ENCODE results near the gene IWS1. TPM values are rescaled to one million over a fixed set of nuclear protein-coding genes. Genes with fewer than 3 reads are reported as not detected.

IWS1 gene
- total and polyA plus RNA-seq, 2 experiments from 2014 or later: 45.9 to 47.8 TPM

GRCh38 chr2:127508023-127508630 is 18.2 kb downstream of the IWS1 start:
- Histone ChIP-seq H3K27ac (peak overlapping the region; percentile 44), H3K36me3 (replicated peaks; ENCODE audit: insufficient read depth, low read depth) (peaks cover 4% of the 10 kb centered on the region), H3K9me3 (ENCODE audit: low read depth) (no peaks in the 10 kb centered on the region), H3K4me1 (ENCODE audit: insufficient read depth) (peaks cover 9% of the 10 kb centered on the region), H3K9me2 (replicated peaks; ENCODE audit: insufficient read depth) (no peaks in the 10 kb centered on the region), H3K4me2 (peak overlapping the region; percentile 13), H4K20me1 (ENCODE audit: insufficient read depth, poor library complexity, severe bottlenecking) (peaks cover 59% of the 10 kb centered on the region), H3K4me3 (no peak overlapping the region), H2AFZ (no peak overlapping the region), H3K27me3 (no peaks in the 10 kb centered on the region), H3K79me2 (peaks cover 95% of the 10 kb centered on the region)
- 86% methylated on average over 4 of the region's 4 CpGs for WGBS (ENCODE audit: low lambda C conversion rate, missing lambda C conversion rate)
- TF ChIP-seq EZH2phosphoT487 (IDR thresholded peaks at IDR 0.05; ENCODE audit: low read depth, severe bottlenecking, unreplicated experiment) (no peak), EZH2 (IDR thresholded peaks at IDR 0.05; ENCODE audit: borderline replicate concordance) (no peak), CTCF (IDR thresholded peaks at IDR 0.05; ENCODE audit: poor library complexity) (no peak)
- no peak for DNase-seq (ENCODE audit: low spot score)

DNA sequence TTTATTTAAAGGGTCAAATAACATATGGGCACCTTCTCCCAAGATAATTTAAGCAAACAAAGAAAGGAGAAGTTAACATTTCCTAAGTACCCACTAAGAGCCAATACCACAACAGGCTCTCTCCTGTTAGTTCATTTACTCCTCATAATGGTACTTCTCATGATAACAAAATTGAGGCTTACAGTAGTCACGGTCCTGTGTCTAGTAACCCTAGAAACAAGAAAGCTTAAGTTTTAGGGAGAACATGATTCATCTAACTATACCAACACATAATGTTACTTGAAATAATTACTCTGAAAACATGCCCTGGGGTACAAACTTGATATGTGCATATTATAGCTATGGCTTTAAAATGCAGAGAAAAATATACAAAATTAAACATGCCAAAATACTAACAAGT is 19.8 kb downstream of the IWS1 start:
- H3K9me3 ChIP-seq (ENCODE audit: low read depth): no peaks in the 10 kb centered on the region
- no peak overlapping the region for H3K4me2 ChIP-seq
- H3K27ac ChIP-seq: no peak overlapping the region

DNA sequence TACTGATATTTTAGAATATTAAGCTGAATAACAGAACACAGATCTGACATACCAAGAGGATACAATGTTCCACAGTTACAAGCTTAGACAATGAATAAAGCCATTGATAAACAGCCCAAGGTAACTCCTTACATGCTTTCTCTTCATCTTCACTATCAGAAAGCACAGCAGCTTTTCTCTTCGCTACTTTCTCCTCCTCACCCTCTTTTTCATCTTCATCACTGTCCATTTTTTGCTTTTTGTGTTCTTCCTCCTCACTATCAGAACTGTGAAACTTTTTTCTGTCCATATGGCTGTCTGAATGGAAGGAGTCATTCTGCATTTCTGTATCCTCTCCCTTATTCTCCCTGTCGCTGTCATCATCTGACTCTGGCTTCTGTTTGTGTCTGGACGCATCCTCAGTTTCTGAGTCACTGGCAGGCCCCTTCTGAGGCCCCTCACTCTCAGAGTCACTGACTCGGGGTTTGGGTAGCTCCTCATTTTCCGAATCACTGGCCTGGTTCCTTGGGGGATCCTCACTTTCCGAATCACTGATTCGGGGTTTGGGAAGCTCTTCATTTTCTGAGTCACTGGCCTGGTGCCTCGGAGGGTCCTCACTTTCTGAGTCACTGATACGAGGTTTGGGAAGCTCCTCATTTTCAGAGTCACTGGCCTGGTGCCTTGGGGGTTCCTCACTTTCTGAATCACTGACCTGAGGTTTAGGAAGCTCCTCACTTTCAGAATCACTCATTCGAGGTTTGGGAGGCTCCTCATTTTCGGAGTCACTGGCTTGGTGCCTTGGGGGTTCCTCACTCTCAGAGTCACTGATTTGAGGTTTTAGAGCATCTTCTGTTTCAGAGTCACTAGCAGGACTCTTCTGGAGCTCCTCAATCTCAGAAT is 21.5 kb downstream of the IWS1 start:
- H3K4me2 ChIP-seq: no peak overlapping the region

More for the DNA sequence above, 19.8 kb downstream of the IWS1 start:
- Histone ChIP-seq H3K79me2 (peaks cover 84% of the 10 kb centered on the region), H4K20me1 (ENCODE audit: insufficient read depth, poor library complexity, severe bottlenecking) (peaks cover 48% of the 10 kb centered on the region), H3K36me3 (replicated peaks; ENCODE audit: insufficient read depth, low read depth) (peaks cover 8% of the 10 kb centered on the region), H2AFZ (no peak overlapping the region), H3K27me3 (no peaks in the 10 kb centered on the region), H3K9me2 (replicated peaks; ENCODE audit: insufficient read depth) (no peaks in the 10 kb centered on the region), H3K4me1 (ENCODE audit: insufficient read depth) (peaks cover 9% of the 10 kb centered on the region), H3K4me3 (no peak overlapping the region)
- WGBS (ENCODE audit: low lambda C conversion rate, missing lambda C conversion rate): 88% methylated on average over 1 of the region's 1 CpG
- no peak for DNase-seq (ENCODE audit: low spot score)
- TF ChIP-seq EZH2 (IDR thresholded peaks at IDR 0.05; ENCODE audit: borderline replicate concordance) (no peak), CTCF (IDR thresholded peaks at IDR 0.05; ENCODE audit: poor library complexity) (no peak), EZH2phosphoT487 (IDR thresholded peaks at IDR 0.05; ENCODE audit: low read depth, severe bottlenecking, unreplicated experiment) (no peak)

More for the DNA sequence above, 21.5 kb downstream of the IWS1 start:
- Histone ChIP-seq H4K20me1 (ENCODE audit: insufficient read depth, poor library complexity, severe bottlenecking) (peaks cover 36% of the 10 kb centered on the region), H3K9me3 (ENCODE audit: low read depth) (no peaks in the 10 kb centered on the region), H3K4me1 (ENCODE audit: insufficient read depth) (peaks cover 9% of the 10 kb centered on the region), H3K27me3 (no peaks in the 10 kb centered on the region), H3K27ac (no peak overlapping the region), H3K79me2 (peaks cover 76% of the 10 kb centered on the region), H3K9me2 (replicated peaks; ENCODE audit: insufficient read depth) (no peaks in the 10 kb centered on the region), H2AFZ (no peak overlapping the region), H3K36me3 (replicated peaks; ENCODE audit: insufficient read depth, low read depth) (peaks cover 13% of the 10 kb centered on the region), H3K4me3 (no peak overlapping the region)
- 89% methylated on average over 11 of the region's 11 CpGs for WGBS (ENCODE audit: low lambda C conversion rate, missing lambda C conversion rate)
- TF ChIP-seq CTCF (IDR thresholded peaks at IDR 0.05; ENCODE audit: poor library complexity) (no peak), EZH2phosphoT487 (IDR thresholded peaks at IDR 0.05; ENCODE audit: low read depth, severe bottlenecking, unreplicated experiment) (no peak), EZH2 (IDR thresholded peaks at IDR 0.05; ENCODE audit: borderline replicate concordance) (no peak)
- DNase-seq (ENCODE audit: low spot score): no peak
